ENCODE measurements around the gene PSRC1.

PSRC1 gene

GRCh38 chr1:109263234-109263596 lies 19.7 kb downstream of the PSRC1 start:
- no peak for DNase-seq (ENCODE audit: low read depth, low spot score)
- H3K4me3 ChIP-seq (ENCODE audit: low read length) = no peak overlapping the region

GRCh38 chr1:109262231-109263055 lies 20.5 kb downstream of the PSRC1 start:
- no peak overlapping the region for H3K4me3 ChIP-seq (ENCODE audit: low read length)
- no peak for DNase-seq (ENCODE audit: low read depth, low spot score)

- H3K4me3 ChIP-seq (ENCODE audit: low read length) = no peak overlapping the region
- DNase-seq (ENCODE audit: low read depth, low spot score) = no peak
Measured at GRCh38 chr1:109261578-109261977, 21.4 kb downstream of the PSRC1 start.

- DNase-seq (ENCODE audit: low read depth, low spot score) = no peak
- no peak overlapping the region for H3K4me3 ChIP-seq (ENCODE audit: low read length)
Measured at GRCh38 chr1:109261006-109261405, 21.9 kb downstream of the PSRC1 start.

GRCh38 chr1:109259674-109260557 lies 23.0 kb downstream of the PSRC1 start:
- no peak for DNase-seq (ENCODE audit: low read depth, low spot score)
- H3K4me3 ChIP-seq (ENCODE audit: low read length) = no peak overlapping the region

GRCh38 chr1:109258481-109259466 lies 24.2 kb downstream of the PSRC1 start:
- no peak overlapping the region for H3K4me3 ChIP-seq (ENCODE audit: low read length)
- no peak for DNase-seq (ENCODE audit: low read depth, low spot score)

GRCh38 chr1:109257682-109258421 lies 25.1 kb downstream of the PSRC1 start:
- DNase-seq (ENCODE audit: low read depth, low spot score) = no peak
- H3K4me3 ChIP-seq (ENCODE audit: low read length) = no peak overlapping the region

- H3K4me3 ChIP-seq (ENCODE audit: low read length) = no peak overlapping the region
- DNase-seq (ENCODE audit: low read depth, low spot score) = no peak
Measured at GRCh38 chr1:109256971-109257681, 25.8 kb downstream of the PSRC1 start.

GRCh38 chr1:109256085-109256484 lies 26.9 kb downstream of the PSRC1 start:
- no peak overlapping the region for H3K4me3 ChIP-seq (ENCODE audit: low read length)
- no peak for DNase-seq (ENCODE audit: low read depth, low spot score)

GRCh38 chr1:109255678-109256077 lies 27.3 kb downstream of the PSRC1 start:
- no peak overlapping the region for H3K4me3 ChIP-seq (ENCODE audit: low read length)
- no peak for DNase-seq (ENCODE audit: low read depth, low spot score)

GRCh38 chr1:109255097-109255651 lies 27.8 kb downstream of the PSRC1 start:
- DNase-seq (ENCODE audit: low read depth, low spot score) = no peak
- H3K4me3 ChIP-seq (ENCODE audit: low read length) = no peak overlapping the region

GRCh38 chr1:109254621-109255096 lies 28.3 kb downstream of the PSRC1 start:
- H3K4me3 ChIP-seq (ENCODE audit: low read length) = no peak overlapping the region

GRCh38 chr1:109253803-109254620 lies 28.9 kb downstream of the PSRC1 start:
- no peak for DNase-seq (ENCODE audit: low read depth, low spot score)
- H3K4me3 ChIP-seq (ENCODE audit: low read length) = no peak overlapping the region

More at GRCh38 chr1:109254621-109255096, 28.3 kb downstream of the PSRC1 start:
- no peak for DNase-seq (ENCODE audit: low read depth, low spot score)

- no peak overlapping the region for H3K4me3 ChIP-seq (ENCODE audit: low read length)
- no peak for DNase-seq (ENCODE audit: low read depth, low spot score)
Measured at GRCh38 chr1:109252893-109253802, 29.8 kb downstream of the PSRC1 start.

GRCh38 chr1:109252167-109252892 lies 30.6 kb downstream of the PSRC1 start:
- H3K4me3 ChIP-seq (ENCODE audit: low read length) = no peak overlapping the region
- DNase-seq (ENCODE audit: low read depth, low spot score) = no peak
